GM23338 (cell line): Measurements from ENCODE around the gene KREMEN2. TPM values are rescaled to one million over a fixed set of nuclear protein-coding genes. Genes with fewer than 3 reads are reported as not detected.

ENCODE experiments used
- ATAC-seq: fragments of 200-7000 bp; cut with Tn5 transposase; 3 replicates; pipeline ENCODE4 v1.9.1; 2020
- DNase-seq: peaks from one replicate; pipeline ENCODE4 v3.0.0-alpha.2; 2015; ENCODE audit warnings: low spot score
- H2AFZ ChIP-seq: fragments of 200-600 bp; sonication (generic); 2 replicates; pipeline ENCODE4 v1.8.0; 2016; ENCODE audit warnings: antibody characterized with exemption, mild to moderate bottlenecking, moderate library complexity
- H3F3A ChIP-seq: fragments of 200-600 bp; sonication (generic); replicated peaks from 2 replicates; pipeline ENCODE4 v1.8.0; 2017; ENCODE audit warnings: antibody characterized with exemption, mixed run types, low read depth
- H3K27ac ChIP-seq: fragments of 200-600 bp; sonication (generic); 2 replicates; pipeline ENCODE4 v1.6.1; 2016; ENCODE audit warnings: low read depth
- H3K27me3 ChIP-seq: fragments of 200-600 bp; sonication (generic); 2 replicates; pipeline ENCODE4 v1.8.0; 2016; ENCODE audit warnings: mild to moderate bottlenecking, mixed run types, moderate library complexity; ENCODE audit not compliant: insufficient read depth
- H3K36me3 ChIP-seq: fragments of 200-600 bp; sonication (generic); 2 replicates; pipeline ENCODE4 v1.8.0; 2016; ENCODE audit warnings: mild to moderate bottlenecking; ENCODE audit not compliant: insufficient read depth
- H3K4me1 ChIP-seq: fragments of 200-600 bp; sonication (generic); 2 replicates; pipeline ENCODE4 v1.8.0; 2016; ENCODE audit warnings: mild to moderate bottlenecking, moderate library complexity; ENCODE audit not compliant: insufficient read depth
- H3K4me2 ChIP-seq: fragments of 200-600 bp; sonication (generic); 2 replicates; pipeline ENCODE4 v1.7.1; 2017; ENCODE audit warnings: mixed run types
- H3K4me3 ChIP-seq: fragments of 200-600 bp; sonication (generic); 2 replicates; pipeline ENCODE4 v1.6.1; 2016; ENCODE audit warnings: mixed run types
- H3K79me2 ChIP-seq: fragments of 200-600 bp; sonication (generic); replicated peaks from 2 replicates; pipeline ENCODE4 v1.8.0; 2017; ENCODE audit warnings: mild to moderate bottlenecking; ENCODE audit not compliant: insufficient read depth
- H3K9me2 ChIP-seq: fragments of 200-600 bp; sonication (generic); 2 replicates; pipeline ENCODE4 v1.8.0; 2017; ENCODE audit not compliant: insufficient read depth
- H4K20me1 ChIP-seq: fragments of 200-600 bp; sonication (generic); replicated peaks from 2 replicates; pipeline ENCODE4 v1.8.0; 2017; ENCODE audit warnings: mild to moderate bottlenecking; ENCODE audit not compliant: insufficient read depth
- H3K27ac Mint-ChIP-seq: 2 replicates; pipeline ENCODE4 v1.8.0; 2020; ENCODE audit warnings: inconsistent platforms, mild to moderate bottlenecking, moderate library complexity, mixed read lengths
- H3K27me3 Mint-ChIP-seq: 3 replicates; pipeline ENCODE4 v1.8.0; 2022; ENCODE audit warnings: low read depth, mild to moderate bottlenecking, moderate library complexity, mixed read lengths, inconsistent platforms; ENCODE audit not compliant: insufficient read depth, poor library complexity
- H3K36me3 Mint-ChIP-seq: 3 replicates; pipeline ENCODE4 v1.8.0; 2021; ENCODE audit warnings: low read depth, mild to moderate bottlenecking, inconsistent platforms, moderate library complexity, mixed read lengths
- H3K4me1 Mint-ChIP-seq: 3 replicates; pipeline ENCODE4 v1.8.0; 2020; ENCODE audit warnings: mild to moderate bottlenecking, inconsistent platforms, mixed read lengths
- H3K4me3 Mint-ChIP-seq: 3 replicates; pipeline ENCODE4 v1.8.0; 2021; ENCODE audit warnings: moderate library complexity, mild to moderate bottlenecking, inconsistent platforms, mixed read lengths
- H3K9me3 Mint-ChIP-seq: 3 replicates; pipeline ENCODE4 v1.8.0; 2020; ENCODE audit warnings: moderate library complexity, mild to moderate bottlenecking, inconsistent platforms, mixed read lengths
- CREB1 ChIP-seq: fragments of 250-450 bp; sonication (Bioruptor Pico); IDR thresholded peaks from 2 replicates; pipeline ENCODE4 v1.5.0; 2020; ENCODE audit warnings: low read depth, mild to moderate bottlenecking, moderate library complexity
- CTCF ChIP-seq, 2 experiments: fragments of 200-600 bp in 1 of 2; sonication (generic) in 1 of 2; conservative IDR thresholded peaks; 2 replicates each; pipeline versions ENCODE4 v1.5.1 to v1.6.1; 2016 to 2017; ENCODE audit warnings: antibody characterized with exemption in 2 of 2, low read depth in 2 of 2, mild to moderate bottlenecking in 2 of 2, moderate library complexity in 1 of 2
- EZH2 ChIP-seq: fragments of 200-600 bp; sonication (generic); IDR thresholded peaks from one replicate; pipeline ENCODE4 v1.8.0; 2017; ENCODE audit warnings: antibody characterized with exemption, mild to moderate bottlenecking, low read depth; ENCODE audit not compliant: unreplicated experiment
- EZH2phosphoT487 ChIP-seq: fragments of 200-600 bp; sonication (generic); IDR thresholded peaks from one replicate; pipeline ENCODE4 v1.8.1; 2018; ENCODE audit warnings: antibody characterized with exemption; ENCODE audit not compliant: unreplicated experiment
- JUNB ChIP-seq: IDR thresholded peaks from one replicate; pipeline ENCODE4 v1.6.1; 2016; ENCODE audit warnings: antibody characterized with exemption; ENCODE audit not compliant: unreplicated experiment
- NANOG ChIP-seq: IDR thresholded peaks from 2 replicates; pipeline ENCODE4 v1.6.1; 2016; ENCODE audit warnings: antibody characterized with exemption, borderline replicate concordance
- POLR2AphosphoS5 ChIP-seq: IDR thresholded peaks from 2 replicates; pipeline ENCODE4 v1.6.1; 2016; ENCODE audit warnings: antibody characterized with exemption, low read depth
- REST ChIP-seq: IDR thresholded peaks from one replicate; pipeline ENCODE4 v1.6.1; 2018; ENCODE audit warnings: antibody characterized with exemption; ENCODE audit not compliant: unreplicated experiment
- STAT1 ChIP-seq: IDR thresholded peaks from one replicate; pipeline ENCODE4 v1.6.1; 2016; ENCODE audit warnings: antibody characterized with exemption; ENCODE audit not compliant: unreplicated experiment
- ZNF114 ChIP-seq: fragments of 250-450 bp; sonication (Bioruptor Pico); IDR thresholded peaks from 2 replicates; pipeline ENCODE4 v1.5.0; 2020; ENCODE audit warnings: mild to moderate bottlenecking, moderate library complexity
- ZNF331 ChIP-seq: fragments of 250-450 bp; sonication (Bioruptor Pico); IDR thresholded peaks from 2 replicates; pipeline ENCODE4 v1.5.0; 2020; ENCODE audit warnings: low read depth, mild to moderate bottlenecking, moderate library complexity
- ZNF462 ChIP-seq: fragments of 250-450 bp; sonication (Bioruptor Pico); IDR thresholded peaks from 2 replicates; pipeline ENCODE4 v1.5.0; 2020; ENCODE audit warnings: mild to moderate bottlenecking, moderate library complexity
- polyA plus RNA-seq: library from polyadenylated mRNA; unstranded; fragments of >200 nt; fragmentation: Nextera tagmentation; extraction: Ambion mirVana; gene quantifications from 2 replicates; pipeline ENCODE4 v1.2.1, GENCODE V29; 2016
- total RNA-seq: library from RNA; depleted of rRNA; stranded (reverse); fragments of >200 nt; shearing (Covaris generic); gene quantifications from 2 replicates; pipeline ENCODE4 v1.2.3, GENCODE V29; 2014
- TF ChIP-seq, protein P1 (sequence below): IDR thresholded peaks from 2 replicates; pipeline ENCODE4 v1.6.1; 2016; ENCODE audit warnings: antibody characterized with exemption

KREMEN2 gene
- total and polyA plus RNA-seq, 2 experiments from 2014 or later: 4.9 to 16.1 TPM

DNA sequence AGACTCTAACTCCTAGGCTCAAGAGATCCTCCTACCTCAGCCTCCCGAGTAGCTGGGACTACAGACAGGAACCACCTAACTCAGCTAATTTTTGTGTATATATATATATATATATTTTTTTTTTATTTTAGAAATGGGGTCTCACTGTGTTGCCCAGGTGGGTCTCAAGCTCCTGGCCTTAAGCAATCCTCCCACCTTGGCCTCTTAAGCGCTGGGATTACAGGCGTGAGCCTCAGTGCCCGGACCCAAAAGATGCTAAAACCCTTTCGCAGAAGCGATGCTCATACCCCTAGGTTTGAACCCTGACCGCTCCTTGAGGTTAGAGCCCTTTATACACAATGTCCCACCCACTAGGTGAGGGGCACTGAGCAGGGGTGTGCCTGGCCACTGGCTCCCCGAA, 46.4 kb downstream of the KREMEN2 start:
- DNase-seq (no peak), ATAC-seq (no peak)
- peaks cover 58% of the 10 kb centered on the region for H3F3A ChIP-seq
- Mint-ChIP-seq H3K27ac (peak overlapping the region; percentile 85; the same call in 1 of the 2 replicates), H3K9me3 (no peaks in the 10 kb centered on the region), H3K4me1 (peaks cover 74% of the 10 kb centered on the region), H3K36me3 (peaks cover 26% of the 10 kb centered on the region), H3K4me3 (peak overlapping the region; percentile 82; the same call in 1 of the 3 replicates), H3K27me3 (peaks cover 55% of the 10 kb centered on the region)
- no peaks in the 10 kb centered on the region for H3K9me2 ChIP-seq
- peak overlapping the region; percentile 88 for H3K4me2 ChIP-seq
- H4K20me1 ChIP-seq: peaks cover 8% of the 10 kb centered on the region
- H3K27ac ChIP-seq: peak overlapping the region; percentile 100
- peaks cover 84% of the 10 kb centered on the region for H3K4me1 ChIP-seq
- H3K79me2 ChIP-seq: no peaks in the 10 kb centered on the region; the same call in 1 of the 2 replicates
- H3K36me3 ChIP-seq: no peaks in the 10 kb centered on the region
- H2AFZ ChIP-seq: no peak overlapping the region
- TF ChIP-seq STAT1 (no peak), CTCF (conservative IDR thresholded peaks at IDR 0.05; ENCODE audit: low read depth in 2 of 2) (no peak), CREB1 (no peak), POLR2AphosphoS5 (no peak), EZH2 (no peak), EZH2phosphoT487 (no peak), ZNF114 (CRISPR knock-in tag) (no peak), ZNF331 (CRISPR knock-in tag) (no peak), ZNF462 (CRISPR knock-in tag) (no peak), JUNB (no peak), NANOG (no peak), REST (no peak)
- TF ChIP-seq, protein P1, sequence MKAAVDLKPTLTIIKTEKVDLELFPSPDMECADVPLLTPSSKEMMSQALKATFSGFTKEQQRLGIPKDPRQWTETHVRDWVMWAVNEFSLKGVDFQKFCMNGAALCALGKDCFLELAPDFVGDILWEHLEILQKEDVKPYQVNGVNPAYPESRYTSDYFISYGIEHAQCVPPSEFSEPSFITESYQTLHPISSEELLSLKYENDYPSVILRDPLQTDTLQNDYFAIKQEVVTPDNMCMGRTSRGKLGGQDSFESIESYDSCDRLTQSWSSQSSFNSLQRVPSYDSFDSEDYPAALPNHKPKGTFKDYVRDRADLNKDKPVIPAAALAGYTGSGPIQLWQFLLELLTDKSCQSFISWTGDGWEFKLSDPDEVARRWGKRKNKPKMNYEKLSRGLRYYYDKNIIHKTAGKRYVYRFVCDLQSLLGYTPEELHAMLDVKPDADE: no peak
- peaks cover 11% of the 10 kb centered on the region for H3K27me3 ChIP-seq
- H3K4me3 ChIP-seq: peak overlapping the region; percentile 55; the same call in 1 of the 2 replicates
